ENCODE measurements around the gene ZNF169. TPM values are rescaled to one million over a fixed set of nuclear protein-coding genes. Genes with fewer than 3 reads are reported as not detected.

ZNF169 gene
- total and polyA plus RNA-seq, 2 donors (not counting 3 experiments of a cell fraction or from before 2014, with no cell fraction given), result 5.4 to 7.7 TPM

DNA sequence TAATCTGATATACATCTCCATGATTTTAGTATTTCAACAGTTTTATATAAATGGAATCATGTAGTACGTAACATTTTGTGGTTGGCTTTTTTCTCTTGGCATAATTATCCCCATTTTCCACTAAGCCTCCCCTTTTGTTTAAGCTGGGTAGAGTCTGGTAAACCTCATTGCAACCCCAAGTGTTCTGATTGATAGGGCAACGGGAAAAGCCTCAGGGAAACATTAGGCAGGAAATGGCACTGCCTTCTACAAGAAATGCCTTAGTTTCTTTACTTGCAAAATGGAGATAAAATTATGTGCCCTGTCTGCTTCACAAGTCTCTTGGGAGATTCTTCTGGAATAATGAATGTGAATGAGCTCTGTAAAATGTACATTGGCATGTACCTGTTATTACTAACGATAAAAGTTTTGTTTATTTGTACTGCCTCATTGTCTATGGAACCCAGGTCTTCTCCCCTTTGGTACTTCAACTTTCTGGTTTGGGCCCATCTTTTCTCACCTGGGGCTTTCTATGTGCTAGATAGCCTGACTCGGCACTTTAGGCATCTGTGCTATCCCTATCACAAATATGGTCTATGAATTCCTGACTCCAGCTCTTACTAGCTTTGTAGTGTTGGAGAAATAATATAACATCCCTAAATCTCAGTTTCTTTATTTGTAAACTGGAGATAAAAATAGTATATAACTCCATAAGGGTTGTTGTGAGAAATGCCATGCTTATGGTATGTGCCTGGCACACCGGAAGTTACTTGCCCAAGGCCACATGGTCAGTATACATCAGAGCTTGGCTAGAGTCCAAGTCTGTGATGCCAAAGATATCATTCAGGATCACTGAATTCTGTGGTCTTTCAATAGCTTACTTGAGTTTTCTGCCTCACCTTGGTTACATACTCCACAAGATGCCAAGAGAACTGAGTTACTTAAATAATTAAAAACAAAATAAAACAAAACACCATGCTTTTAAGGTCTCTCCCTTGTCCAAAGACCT is 48.2 kb upstream of the ZNF169 start:
- CTCF ChIA-PET, result interaction anchor here (0.8 to 10.1 kb wide), 4 partner anchors 136 to 532 kb away, joined by 3 to 493 read pairs (median 130); no protein-coding TSS in a partner anchor
- no peak for DNase-seq (ENCODE audit: low read depth, low spot score)
- intact Hi-C loops (cut with micrococcal nuclease), result loop anchor here (10.0 kb wide), 1 partner anchor 394 kb away; no protein-coding TSS in a partner anchor

More for the DNA sequence above, 48.2 kb upstream of the ZNF169 start:
- FAIRE-seq, result no peak
- Histone ChIP-seq H4K20me1 (replicated peaks; ENCODE audit: control insufficient read depth, extremely low read depth, insufficient read depth, low read length) (no peaks in the 10 kb centered on the region), H3K4me2 (ENCODE audit: insufficient read depth, low read length) (no peak overlapping the region), H3K79me2 (ENCODE audit: control insufficient read depth, insufficient read depth, low read length) (no peaks in the 10 kb centered on the region), H3K9me3 (replicated peaks; ENCODE audit: control insufficient read depth, insufficient read depth, low read length) (no peaks in the 10 kb centered on the region), H3K36me3 (ENCODE audit: control insufficient read depth in 2 of 2, extremely low read depth in 1 of 2, insufficient read depth in 2 of 2, low read length in 2 of 2) (no peaks in the 10 kb centered on the region), H3K9me1 (replicated peaks; ENCODE audit: control insufficient read depth, extremely low read depth, insufficient read depth, low read length) (no peaks in the 10 kb centered on the region), H3K27ac (ENCODE audit: insufficient read depth, low read depth, low read length) (no peak overlapping the region), H2AFZ (ENCODE audit: low read depth, low read length) (no peak overlapping the region), H3K9ac (replicated peaks; ENCODE audit: extremely low read depth, insufficient read depth, low read length) (no peak overlapping the region), H3K27me3 (ENCODE audit: control insufficient read depth in 2 of 2, insufficient read depth in 2 of 2, low read length in 2 of 2) (no peaks in the 10 kb centered on the region), H3K4me1 (ENCODE audit: control insufficient read depth, extremely low read depth, insufficient read depth, low read length) (peaks cover 2% of the 10 kb centered on the region), H3K4me3 (replicated peaks in 1 of 3; ENCODE audit: insufficient read depth in 1 of 3, low read depth in 1 of 3, low read length in 3 of 3) (no peak overlapping the region)
- BruUV-seq (replicated peaks), result no TSS peak
- dilution Hi-C loops (cut with MboI; ENCODE audit: extremely low pct_ligation_motif_present, low sequenced_read_pairs), result no loop called here
- POLR2A ChIA-PET, result no interaction called here
- TF ChIP-seq POLR2A (IDR thresholded peaks at IDR 0.05; ENCODE audit: low read depth, low read length), result no peak
- no peak for TF ChIP-seq POLR2AphosphoS5 (IDR thresholded peaks at IDR 0.05; ENCODE audit: insufficient read depth, low read depth, low read length)
- TF ChIP-seq MYC (IDR thresholded peaks at IDR 0.05; ENCODE audit: low read depth, low read length), result no peak
- TF ChIP-seq MAX (IDR thresholded peaks at IDR 0.05; ENCODE audit: insufficient read depth, insufficient read length), result no peak
- TF ChIP-seq FOS (IDR thresholded peaks at IDR 0.05; ENCODE audit: borderline replicate concordance, insufficient read depth, low read length), result no peak
- no peak for TF ChIP-seq JUN (IDR thresholded peaks at IDR 0.05; ENCODE audit: borderline replicate concordance, insufficient read depth, insufficient read length, low read depth)
- TF ChIP-seq GATA2 (IDR thresholded peaks at IDR 0.05; ENCODE audit: insufficient read depth, insufficient read length, low read depth, low read length), result no peak
- TF ChIP-seq EZH2 (IDR thresholded peaks at IDR 0.05; ENCODE audit: borderline replicate concordance, low read depth, low read length, severe bottlenecking), result no peak
- TF ChIP-seq, protein P1, sequence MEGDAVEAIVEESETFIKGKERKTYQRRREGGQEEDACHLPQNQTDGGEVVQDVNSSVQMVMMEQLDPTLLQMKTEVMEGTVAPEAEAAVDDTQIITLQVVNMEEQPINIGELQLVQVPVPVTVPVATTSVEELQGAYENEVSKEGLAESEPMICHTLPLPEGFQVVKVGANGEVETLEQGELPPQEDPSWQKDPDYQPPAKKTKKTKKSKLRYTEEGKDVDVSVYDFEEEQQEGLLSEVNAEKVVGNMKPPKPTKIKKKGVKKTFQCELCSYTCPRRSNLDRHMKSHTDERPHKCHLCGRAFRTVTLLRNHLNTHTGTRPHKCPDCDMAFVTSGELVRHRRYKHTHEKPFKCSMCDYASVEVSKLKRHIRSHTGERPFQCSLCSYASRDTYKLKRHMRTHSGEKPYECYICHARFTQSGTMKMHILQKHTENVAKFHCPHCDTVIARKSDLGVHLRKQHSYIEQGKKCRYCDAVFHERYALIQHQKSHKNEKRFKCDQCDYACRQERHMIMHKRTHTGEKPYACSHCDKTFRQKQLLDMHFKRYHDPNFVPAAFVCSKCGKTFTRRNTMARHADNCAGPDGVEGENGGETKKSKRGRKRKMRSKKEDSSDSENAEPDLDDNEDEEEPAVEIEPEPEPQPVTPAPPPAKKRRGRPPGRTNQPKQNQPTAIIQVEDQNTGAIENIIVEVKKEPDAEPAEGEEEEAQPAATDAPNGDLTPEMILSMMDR (IDR thresholded peaks at IDR 0.05; ENCODE audit: extremely low read depth in 1 of 2, insufficient read depth in 1 of 2, low read depth in 1 of 2, low read length in 2 of 2), result no peak

All from endothelial cell of umbilical vein (primary cell).